ENCODE measurements around the gene ABCA13.

- TF ChIP-seq, protein P1, sequence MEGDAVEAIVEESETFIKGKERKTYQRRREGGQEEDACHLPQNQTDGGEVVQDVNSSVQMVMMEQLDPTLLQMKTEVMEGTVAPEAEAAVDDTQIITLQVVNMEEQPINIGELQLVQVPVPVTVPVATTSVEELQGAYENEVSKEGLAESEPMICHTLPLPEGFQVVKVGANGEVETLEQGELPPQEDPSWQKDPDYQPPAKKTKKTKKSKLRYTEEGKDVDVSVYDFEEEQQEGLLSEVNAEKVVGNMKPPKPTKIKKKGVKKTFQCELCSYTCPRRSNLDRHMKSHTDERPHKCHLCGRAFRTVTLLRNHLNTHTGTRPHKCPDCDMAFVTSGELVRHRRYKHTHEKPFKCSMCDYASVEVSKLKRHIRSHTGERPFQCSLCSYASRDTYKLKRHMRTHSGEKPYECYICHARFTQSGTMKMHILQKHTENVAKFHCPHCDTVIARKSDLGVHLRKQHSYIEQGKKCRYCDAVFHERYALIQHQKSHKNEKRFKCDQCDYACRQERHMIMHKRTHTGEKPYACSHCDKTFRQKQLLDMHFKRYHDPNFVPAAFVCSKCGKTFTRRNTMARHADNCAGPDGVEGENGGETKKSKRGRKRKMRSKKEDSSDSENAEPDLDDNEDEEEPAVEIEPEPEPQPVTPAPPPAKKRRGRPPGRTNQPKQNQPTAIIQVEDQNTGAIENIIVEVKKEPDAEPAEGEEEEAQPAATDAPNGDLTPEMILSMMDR (IDR thresholded peaks at IDR 0.05), result no peak
- TF ChIP-seq POLR2A (IDR thresholded peaks at IDR 0.05), result no peak
Observed at GRCh38 chr7:48274662-48275061, 103.4 kb downstream of the ABCA13 start.

Measured in right lobe of liver (tissue), 4 donors.